ENCODE measurements around the gene DSG4. TPM values are rescaled to one million over a fixed set of nuclear protein-coding genes. Genes with fewer than 3 reads are reported as not detected.

Gene DSG4
- total and polyA plus RNA-seq, 9 donors: not detected

- Histone ChIP-seq H3K27ac (no peak overlapping the region), H3K27me3 (no peaks in the 10 kb centered on the region), H3K4me1 (ENCODE audit: insufficient read depth) (no peaks in the 10 kb centered on the region), H3K9me3 (no peaks in the 10 kb centered on the region), H3K36me3 (no peaks in the 10 kb centered on the region), H3K4me3 (no peak overlapping the region)
- intact Hi-C loops (cut with DNase I): no loop called here
- TF ChIP-seq CTCF (IDR thresholded peaks at IDR 0.05) (no peak), EP300 (IDR thresholded peaks at IDR 0.05) (no peak), POLR2A (IDR thresholded peaks at IDR 0.05) (no peak)
- no peak for DNase-seq
These were observed 69.3 kb downstream of the DSG4 start for GRCh38 chr18:31445908-31446307.

GRCh38 chr18:31446854-31447253, 70.3 kb downstream of the DSG4 start:
- intact Hi-C loops (cut with DNase I): no loop called here
- H3K27ac ChIP-seq: no peak overlapping the region
- no peaks in the 10 kb centered on the region for H3K27me3 ChIP-seq
- no peak for DNase-seq
- 80 to 86% (median 85%) methylated on average over 3 of the region's 3 CpGs for WGBS, 3 donors
- no peaks in the 10 kb centered on the region for H3K9me3 ChIP-seq
- H3K4me1 ChIP-seq (ENCODE audit: insufficient read depth): no peaks in the 10 kb centered on the region
- H3K4me3 ChIP-seq: no peak overlapping the region
- TF ChIP-seq POLR2A (IDR thresholded peaks at IDR 0.05): no peak
- no peak for TF ChIP-seq EP300 (IDR thresholded peaks at IDR 0.05)
- TF ChIP-seq CTCF (IDR thresholded peaks at IDR 0.05): no peak
- no peaks in the 10 kb centered on the region for H3K36me3 ChIP-seq

GRCh38 chr18:31447530-31448191, 71.1 kb downstream of the DSG4 start, which contains the start of gene DSG3:
TSS of gene DSG3 (plus strand) at chr18:31447741. CDS start at chr18:31447878, 137 bp downstream.
- no peak for TF ChIP-seq POLR2A (IDR thresholded peaks at IDR 0.05)
- no peak for TF ChIP-seq CTCF (IDR thresholded peaks at IDR 0.05)
- no peak for TF ChIP-seq EP300 (IDR thresholded peaks at IDR 0.05)

GRCh38 chr18:31450409-31450808, 73.8 kb downstream of the DSG4 start:
- no peaks in the 10 kb centered on the region for H3K9me3 ChIP-seq
- TF ChIP-seq EP300 (IDR thresholded peaks at IDR 0.05) (no peak), CTCF (IDR thresholded peaks at IDR 0.05) (no peak), POLR2A (IDR thresholded peaks at IDR 0.05) (no peak)
- H3K4me3 ChIP-seq: no peak overlapping the region
- intact Hi-C loops (cut with DNase I): no loop called here
- no peaks in the 10 kb centered on the region for H3K4me1 ChIP-seq (ENCODE audit: insufficient read depth)
- DNase-seq: no peak
- H3K27me3 ChIP-seq: no peaks in the 10 kb centered on the region
- no peaks in the 10 kb centered on the region for H3K36me3 ChIP-seq
- H3K27ac ChIP-seq: no peak overlapping the region

More at GRCh38 chr18:31447530-31448191, 71.1 kb downstream of the DSG4 start, which contains the start of gene DSG3:
- 52 to 58% (median 53%) methylated on average over 9 of the region's 9 CpGs for WGBS, 3 donors
- no peak for DNase-seq
- intact Hi-C loops (cut with DNase I): no loop called here
- no peaks in the 10 kb centered on the region for H3K4me1 ChIP-seq (ENCODE audit: insufficient read depth)
- no peaks in the 10 kb centered on the region for H3K27me3 ChIP-seq
- no peak within 1 kb of the TSS for H3K4me3 ChIP-seq
- no peaks in the 10 kb centered on the region for H3K36me3 ChIP-seq
- no peak within 1 kb of the TSS for H3K27ac ChIP-seq
- no peaks in the 10 kb centered on the region for H3K9me3 ChIP-seq
